Inflammatory macrophage treated with lipopolysaccharide for 1 hour (primary cell): ENCODE results near the gene PRR20E.
"Not testable (repeated sequence)": the region's sequence is repeated elsewhere in the genome, so short reads cannot be mapped to it uniquely, and the experiment has no call there.

Experiments used
- DNase-seq, 2 donors: peaks; one replicate each; pipeline ENCODE4 v3.0.0-alpha.2; 2020 to 2022

PRR20E gene

DNA sequence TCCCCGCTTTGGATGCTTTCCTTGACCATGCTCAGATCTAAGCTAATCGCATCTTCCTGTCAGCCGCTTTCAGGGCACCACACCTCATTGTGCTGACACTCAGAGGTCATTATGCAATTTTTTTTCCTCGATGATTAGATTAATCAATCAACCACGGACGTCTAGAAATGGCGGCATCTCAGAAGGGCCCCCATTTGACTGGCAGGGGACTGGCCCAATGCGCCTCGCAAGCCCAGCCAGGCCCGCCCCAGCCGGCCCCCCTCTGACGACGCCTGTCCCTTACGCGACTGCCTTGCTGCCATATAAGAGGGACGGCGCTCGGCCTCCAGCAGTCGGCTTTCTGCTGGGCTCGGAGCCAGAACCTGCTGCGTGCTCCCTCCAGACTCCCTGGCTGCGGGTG, at the start of gene PRR20E:
PRR20E (plus strand) TSS at position 301 of the 400 bp plus-strand sequence. CDS start 387 bp downstream, outside the sequence.
- DNase-seq = not testable (repeated sequence)

DNA sequence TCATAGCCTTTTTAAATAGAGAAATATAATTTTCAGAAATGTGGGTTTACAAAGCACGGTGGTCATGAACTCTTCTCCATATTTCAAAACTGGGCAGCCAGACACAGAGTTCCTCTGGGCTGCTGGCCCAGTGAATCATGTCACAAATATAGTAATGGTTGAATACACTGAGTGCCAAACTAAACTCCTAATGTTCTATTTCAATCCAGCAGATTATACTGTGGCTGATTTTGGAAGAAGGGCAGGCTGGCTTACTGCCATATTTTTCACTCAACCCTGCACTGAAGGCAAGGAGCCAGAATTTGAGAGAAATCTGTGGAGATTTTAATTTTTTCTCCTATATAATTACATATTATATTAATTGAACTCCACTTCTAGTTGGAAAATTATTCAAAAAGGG, 43.3 kb upstream of the PRR20E start:
- no peak for DNase-seq

DNA sequence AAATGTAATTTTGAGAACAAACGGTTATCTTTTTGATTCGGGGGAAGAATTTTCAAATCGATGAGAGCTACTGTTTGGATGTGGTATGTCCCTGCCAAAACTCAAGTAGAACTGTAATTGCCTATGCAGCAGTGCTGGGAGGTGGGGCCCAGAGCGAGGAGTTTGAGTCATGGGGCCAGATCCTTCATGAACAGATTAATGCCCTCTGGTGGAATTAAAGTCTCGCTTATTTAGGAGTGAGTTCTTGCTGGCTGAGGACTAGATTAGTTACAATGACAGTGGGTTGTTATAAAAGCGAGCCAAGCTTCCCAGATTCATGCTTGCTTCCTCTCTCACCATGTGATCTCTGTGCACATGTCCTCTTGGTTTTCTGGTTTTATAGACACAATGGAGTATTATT, 38.1 kb upstream of the PRR20E start:
- DNase-seq = no peak

DNA sequence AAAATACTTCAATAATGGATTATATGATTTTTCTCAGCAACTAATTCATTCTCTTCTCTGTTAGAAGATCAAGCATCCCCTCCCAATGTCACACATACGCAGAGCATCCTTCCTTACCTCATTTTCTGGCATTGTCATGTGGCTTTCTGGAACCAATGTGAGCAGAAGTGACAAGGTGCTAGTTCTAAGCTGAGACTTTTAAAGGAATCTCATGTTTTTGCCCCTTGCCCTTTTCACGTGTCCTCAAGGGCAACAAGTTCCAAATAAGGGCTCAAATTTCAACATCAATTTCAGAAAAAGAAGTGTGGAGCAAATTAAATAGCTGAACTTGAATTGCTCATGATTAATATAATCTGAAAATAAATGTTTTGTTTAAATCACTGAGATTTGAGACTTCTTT, 30.9 kb upstream of the PRR20E start:
- DNase-seq = no peak

DNA sequence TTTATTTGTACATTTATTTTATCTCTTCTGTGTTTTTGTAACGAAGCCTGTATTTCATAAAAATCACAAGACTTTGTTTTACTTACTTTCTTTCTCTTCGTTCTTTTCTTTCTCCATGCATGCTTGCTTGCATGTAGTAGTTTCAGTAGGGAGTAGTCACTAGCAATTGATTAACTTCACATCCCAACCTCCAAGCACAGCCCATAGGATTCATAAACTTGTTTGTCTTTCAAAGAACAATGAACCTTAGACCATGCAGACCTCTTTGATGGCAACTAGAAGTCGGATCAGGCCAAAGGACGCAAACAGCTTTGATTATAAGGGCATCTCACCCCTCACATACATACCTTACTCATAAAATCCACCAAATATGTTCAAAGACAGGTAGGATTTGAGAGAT, 29.4 kb upstream of the PRR20E start:
- no peak for DNase-seq

DNA sequence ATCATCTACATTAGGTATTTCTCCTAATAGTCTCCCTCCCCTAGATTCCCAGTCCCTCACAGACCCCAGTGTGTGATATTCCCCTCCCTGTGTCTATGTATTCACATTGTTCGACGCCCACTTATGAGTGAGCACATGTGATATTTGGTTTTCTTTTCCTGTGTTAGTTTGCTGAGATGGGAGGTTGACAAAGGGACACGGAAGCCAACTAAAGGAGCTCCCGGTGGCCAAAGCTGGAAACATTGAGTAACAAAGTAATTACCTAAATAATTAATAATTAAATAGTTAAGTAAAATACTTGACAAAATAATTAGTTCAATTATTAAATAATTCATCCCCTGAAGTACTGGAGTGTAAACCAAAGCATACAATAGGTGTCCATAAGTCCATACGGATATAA, 28.0 kb upstream of the PRR20E start:
- DNase-seq = no peak

DNA sequence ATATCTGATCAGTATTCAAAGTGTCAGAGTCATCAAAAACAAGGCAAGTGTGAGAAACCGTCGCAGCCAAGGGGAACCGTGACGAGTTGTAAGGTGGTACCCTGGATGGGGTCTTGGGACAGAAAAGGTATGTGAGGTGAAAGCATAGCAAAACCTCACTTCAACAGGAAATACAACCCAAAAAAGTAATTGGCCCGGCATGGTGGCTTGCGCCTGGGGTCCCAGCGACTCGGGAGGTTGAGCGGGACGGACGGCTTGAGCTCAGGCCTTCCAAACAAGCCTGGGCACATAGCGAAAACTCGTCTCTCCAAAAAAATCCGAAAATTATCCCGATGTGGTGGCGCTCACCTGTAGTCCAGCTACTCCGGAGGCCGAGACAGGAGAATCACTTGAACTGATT, 27.2 kb upstream of the PRR20E start:
- DNase-seq = not testable (repeated sequence)

DNA sequence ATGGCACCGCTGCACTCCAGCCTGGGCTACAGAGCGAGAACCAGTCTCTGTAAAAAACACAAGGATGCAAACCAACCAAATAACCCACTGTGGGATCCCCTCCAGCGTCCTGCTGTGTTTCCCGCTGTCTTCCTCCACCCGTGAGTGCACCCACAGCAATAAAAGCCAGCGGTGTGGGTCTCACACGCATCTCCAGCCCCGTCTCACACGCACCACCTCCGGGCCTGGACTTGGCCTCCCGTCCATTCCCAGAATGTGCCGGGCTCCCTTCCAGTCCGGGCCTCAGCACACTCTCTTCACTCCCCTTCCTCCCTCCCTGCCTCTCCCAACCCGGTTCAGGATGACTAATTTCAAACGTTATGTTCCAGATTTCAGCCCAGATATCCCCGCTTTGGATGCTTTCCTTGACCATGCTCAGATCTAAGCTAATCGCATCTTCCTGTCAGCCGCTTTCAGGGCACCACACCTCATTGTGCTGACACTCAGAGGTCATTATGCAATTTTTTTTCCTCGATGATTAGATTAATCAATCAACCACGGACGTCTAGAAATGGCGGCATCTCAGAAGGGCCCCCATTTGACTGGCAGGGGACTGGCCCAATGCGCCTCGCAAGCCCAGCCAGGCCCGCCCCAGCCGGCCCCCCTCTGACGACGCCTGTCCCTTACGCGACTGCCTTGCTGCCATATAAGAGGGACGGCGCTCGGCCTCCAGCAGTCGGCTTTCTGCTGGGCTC, 26.6 kb upstream of the PRR20E start, which contains the start of gene PRR20A:
PRR20A (plus strand) TSS at position 684 of the 734 bp plus-strand sequence. CDS start 387 bp downstream, outside the sequence.
- DNase-seq = not testable (repeated sequence)

DNA sequence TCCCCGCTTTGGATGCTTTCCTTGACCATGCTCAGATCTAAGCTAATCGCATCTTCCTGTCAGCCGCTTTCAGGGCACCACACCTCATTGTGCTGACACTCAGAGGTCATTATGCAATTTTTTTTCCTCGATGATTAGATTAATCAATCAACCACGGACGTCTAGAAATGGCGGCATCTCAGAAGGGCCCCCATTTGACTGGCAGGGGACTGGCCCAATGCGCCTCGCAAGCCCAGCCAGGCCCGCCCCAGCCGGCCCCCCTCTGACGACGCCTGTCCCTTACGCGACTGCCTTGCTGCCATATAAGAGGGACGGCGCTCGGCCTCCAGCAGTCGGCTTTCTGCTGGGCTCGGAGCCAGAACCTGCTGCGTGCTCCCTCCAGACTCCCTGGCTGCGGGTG, 19.8 kb upstream of the PRR20E start, which contains the start of gene PRR20B:
PRR20B (plus strand) TSS at position 301 of the 400 bp plus-strand sequence. CDS start 387 bp downstream, outside the sequence.
- not testable (repeated sequence) for DNase-seq

DNA sequence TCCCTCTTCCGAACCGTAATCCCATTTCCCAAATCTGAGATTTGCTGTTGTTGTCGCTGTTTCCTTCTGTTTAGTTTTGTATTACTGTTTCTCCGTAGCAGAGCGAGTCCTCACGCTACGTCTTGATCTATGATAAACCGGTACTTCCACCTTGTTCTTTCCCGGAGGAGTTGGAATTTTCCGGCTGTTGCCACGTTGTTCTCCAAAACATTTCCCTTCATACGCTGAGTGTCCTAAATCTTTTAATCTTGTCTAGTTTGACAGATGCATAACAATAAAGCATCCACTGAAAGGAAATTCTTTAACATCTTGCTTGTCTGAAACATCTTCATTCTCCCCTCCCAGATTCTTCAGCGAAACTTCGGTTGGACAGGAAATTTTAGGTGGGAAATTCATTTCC, 18.9 kb upstream of the PRR20E start:
- DNase-seq = not testable (repeated sequence)

DNA sequence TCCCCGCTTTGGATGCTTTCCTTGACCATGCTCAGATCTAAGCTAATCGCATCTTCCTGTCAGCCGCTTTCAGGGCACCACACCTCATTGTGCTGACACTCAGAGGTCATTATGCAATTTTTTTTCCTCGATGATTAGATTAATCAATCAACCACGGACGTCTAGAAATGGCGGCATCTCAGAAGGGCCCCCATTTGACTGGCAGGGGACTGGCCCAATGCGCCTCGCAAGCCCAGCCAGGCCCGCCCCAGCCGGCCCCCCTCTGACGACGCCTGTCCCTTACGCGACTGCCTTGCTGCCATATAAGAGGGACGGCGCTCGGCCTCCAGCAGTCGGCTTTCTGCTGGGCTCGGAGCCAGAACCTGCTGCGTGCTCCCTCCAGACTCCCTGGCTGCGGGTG, 13.2 kb upstream of the PRR20E start, which contains the start of gene PRR20C:
PRR20C (plus strand) TSS at position 301 of the 400 bp plus-strand sequence. CDS start 387 bp downstream, outside the sequence.
- DNase-seq = not testable (repeated sequence)

DNA sequence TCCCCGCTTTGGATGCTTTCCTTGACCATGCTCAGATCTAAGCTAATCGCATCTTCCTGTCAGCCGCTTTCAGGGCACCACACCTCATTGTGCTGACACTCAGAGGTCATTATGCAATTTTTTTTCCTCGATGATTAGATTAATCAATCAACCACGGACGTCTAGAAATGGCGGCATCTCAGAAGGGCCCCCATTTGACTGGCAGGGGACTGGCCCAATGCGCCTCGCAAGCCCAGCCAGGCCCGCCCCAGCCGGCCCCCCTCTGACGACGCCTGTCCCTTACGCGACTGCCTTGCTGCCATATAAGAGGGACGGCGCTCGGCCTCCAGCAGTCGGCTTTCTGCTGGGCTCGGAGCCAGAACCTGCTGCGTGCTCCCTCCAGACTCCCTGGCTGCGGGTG, 6.7 kb upstream of the PRR20E start, which contains the start of gene PRR20D:
PRR20D (plus strand) TSS at position 301 of the 400 bp plus-strand sequence. CDS start 387 bp downstream, outside the sequence.
- not testable (repeated sequence) for DNase-seq

DNA sequence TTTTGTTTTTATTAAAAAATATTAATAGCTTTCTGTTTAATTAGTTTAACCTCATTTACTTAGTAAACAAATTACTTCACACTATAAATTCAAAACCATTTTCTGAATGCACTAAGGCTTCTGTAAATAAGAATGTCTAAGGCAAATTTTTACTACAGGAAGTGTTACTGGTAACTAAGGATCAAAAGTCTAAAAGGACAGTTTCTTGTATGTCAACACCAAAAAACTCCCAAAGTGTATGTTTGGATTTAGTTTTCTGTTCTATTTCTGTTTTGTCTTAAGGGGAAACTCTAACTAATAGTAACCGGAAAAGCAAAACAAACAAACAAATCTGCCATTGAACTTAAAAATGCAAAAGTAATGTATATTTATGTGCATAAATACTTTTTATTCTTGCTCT, 24.7 kb downstream of the PRR20E start:
- DNase-seq = no peak

DNA sequence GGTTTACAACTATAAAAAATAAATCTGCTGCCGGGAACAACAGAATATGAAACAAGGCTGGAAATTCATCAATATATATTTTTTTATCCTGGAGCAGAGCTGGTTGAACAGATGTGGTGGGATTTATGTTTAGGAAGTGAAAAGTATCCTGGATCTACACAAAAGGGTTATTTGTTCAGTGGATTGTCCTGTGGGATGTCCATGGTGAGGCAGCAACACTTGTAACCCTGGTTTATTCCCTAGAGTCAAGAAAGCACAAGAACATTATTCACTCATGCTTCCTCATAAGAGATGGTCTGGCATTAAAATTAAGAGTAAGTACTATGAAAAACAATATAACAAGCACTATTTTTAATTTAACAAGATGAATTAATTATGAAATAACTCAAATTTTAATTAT, 46.0 kb downstream of the PRR20E start:
- no peak for DNase-seq
